ENCODE results near the gene SDK1.

Gene SDK1

DNA sequence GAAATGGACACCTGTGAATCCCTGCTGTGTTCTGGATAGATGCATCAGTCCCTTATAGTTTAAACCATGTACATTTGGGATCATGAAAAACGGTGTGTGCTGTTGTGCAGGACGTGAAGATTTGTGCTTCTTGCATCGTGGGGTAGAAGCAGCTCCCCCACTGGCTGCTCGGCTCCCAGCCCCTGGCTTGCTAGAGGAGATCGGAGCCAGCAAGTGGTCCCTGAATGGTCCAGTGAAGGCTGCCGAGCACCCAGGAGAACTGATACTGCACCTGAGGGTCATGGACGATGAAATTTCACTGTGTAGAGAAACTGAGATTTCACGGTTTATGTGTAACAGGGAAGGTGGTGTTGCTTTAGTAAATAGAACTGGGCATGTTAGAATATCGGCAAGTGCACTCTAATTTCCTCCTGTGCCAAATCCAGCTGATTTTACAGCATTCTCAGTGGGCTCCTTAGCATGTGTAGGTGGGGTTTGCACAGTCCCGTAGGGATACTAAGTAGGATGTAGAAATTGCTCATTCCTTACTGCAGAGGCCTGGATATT, 726.0 kb downstream of the SDK1 start:
- no peak for DNase-seq

DNA sequence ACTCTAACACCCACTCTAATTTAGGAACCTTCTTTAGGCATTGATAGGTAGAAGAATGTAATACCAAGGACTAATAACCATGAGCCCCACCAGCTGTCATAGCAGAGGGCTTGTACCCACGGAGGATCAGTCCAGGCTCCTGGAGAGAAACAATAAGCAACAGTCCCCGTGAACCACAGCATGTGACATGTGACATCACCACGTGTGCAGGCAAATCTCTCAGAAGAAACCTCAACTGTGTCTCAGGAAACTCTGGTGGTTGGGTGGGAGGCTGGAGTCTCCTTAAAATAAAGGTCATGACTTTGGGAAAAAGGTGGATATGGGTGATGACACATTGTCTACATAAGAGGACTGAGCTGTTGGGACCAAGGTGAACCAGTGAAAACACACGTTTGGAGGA, 727.2 kb downstream of the SDK1 start:
- DNase-seq: no peak

DNA sequence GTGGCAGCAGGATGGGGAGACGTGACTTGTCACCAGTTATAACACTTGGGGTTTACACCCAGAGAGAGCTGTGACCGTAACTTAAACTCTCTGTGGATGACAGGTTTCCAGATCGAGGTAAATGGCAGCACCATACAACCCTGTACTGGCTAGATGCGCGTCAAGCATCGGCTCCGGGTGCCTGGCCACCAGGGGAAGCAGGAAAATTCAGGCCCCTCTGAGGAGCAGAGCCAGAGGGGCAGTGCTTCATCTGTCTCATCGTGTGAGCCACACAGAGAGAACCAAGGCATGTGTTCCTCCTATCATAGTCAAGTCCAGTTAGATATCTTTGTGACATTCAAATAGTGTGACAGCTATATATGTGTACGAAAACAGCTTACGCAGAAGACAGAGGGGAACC, 728.9 kb downstream of the SDK1 start:
- no peak for DNase-seq

DNA sequence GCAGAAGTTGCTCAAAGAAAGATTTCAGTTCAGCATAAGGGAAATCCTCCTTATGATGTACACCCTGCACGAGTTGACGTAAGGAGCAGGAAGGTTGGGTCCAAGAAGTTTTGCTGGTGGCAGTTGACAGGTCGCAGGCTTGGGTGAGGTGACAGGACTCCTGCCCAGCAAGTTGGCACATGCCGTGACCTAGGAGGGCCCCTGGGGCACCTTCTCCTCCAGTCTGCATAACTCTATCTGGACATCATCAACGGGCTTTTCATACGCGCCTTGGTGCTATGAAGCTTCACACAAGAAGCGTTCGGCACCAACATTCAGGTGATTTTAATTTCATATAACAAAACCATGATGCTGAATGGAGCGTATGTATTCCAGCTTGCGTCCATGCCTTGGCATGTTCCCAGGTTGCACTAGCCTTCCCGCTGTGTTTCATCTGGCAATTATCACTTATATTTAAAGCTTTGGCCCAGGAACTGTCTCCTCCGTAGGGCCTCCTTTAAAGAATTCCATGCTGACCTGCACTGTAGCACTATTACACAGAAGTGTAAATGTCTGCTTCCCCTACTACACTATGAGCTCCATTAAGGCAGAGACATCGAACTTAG, 729.4 kb downstream of the SDK1 start:
- DNase-seq: no peak

DNA sequence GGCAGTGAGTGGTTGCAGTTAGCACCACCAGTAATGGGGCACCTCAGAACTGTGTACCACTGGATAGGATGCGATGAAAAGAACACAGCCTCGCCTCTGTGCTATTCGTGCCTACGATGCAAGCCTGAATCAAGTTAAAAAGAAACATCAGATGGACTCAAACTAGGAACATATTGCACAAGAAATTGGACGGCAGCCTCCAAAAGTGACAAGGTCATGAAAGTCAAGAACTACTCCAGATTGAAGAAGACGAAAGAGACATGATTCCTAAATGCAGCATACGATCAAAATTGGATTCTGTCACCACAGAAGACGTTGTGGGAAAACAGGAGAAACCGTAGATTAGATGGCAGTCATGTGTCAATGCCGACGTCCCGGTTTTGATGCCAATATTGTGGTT, 732.9 kb downstream of the SDK1 start:
- DNase-seq: no peak

DNA sequence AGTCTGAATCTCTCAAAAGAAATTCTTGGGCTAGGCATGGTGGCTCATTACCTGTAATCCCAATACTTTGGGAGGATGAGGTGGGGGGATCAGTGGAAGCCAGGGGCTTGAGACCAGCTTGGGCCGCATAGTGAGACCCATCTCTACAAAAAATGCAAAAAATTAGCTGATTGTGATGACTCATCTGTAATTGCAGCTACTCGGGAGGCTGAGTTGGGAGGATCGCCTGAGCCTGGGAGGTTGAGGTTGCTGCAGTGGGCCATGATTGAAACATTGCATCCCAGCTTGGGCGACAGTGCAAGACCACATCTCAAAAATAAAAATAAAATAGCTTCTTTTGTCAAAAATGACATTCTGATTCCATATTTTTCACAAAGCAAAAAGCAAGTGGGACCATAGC, 736.3 kb downstream of the SDK1 start:
- no peak for DNase-seq

DNA sequence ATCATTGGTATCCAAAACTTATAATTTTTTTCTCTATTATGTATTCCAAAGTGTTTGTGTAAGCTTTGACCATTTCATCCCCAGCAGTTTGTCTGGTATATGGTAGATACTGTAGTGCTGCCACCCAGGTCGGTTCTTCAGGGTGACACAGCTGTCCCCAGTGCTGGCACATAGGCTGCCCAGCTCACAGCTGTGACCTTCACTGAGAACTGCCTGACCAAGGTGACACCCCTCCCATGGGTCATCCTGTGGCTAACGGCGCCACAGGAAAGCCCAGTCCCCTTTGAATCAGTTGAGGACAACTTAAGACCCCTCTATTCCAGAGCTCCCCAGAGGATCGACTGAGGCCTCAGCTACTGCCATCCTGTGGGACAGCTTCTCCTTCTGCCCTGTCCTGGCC, 736.8 kb downstream of the SDK1 start:
- DNase-seq: no peak

DNA sequence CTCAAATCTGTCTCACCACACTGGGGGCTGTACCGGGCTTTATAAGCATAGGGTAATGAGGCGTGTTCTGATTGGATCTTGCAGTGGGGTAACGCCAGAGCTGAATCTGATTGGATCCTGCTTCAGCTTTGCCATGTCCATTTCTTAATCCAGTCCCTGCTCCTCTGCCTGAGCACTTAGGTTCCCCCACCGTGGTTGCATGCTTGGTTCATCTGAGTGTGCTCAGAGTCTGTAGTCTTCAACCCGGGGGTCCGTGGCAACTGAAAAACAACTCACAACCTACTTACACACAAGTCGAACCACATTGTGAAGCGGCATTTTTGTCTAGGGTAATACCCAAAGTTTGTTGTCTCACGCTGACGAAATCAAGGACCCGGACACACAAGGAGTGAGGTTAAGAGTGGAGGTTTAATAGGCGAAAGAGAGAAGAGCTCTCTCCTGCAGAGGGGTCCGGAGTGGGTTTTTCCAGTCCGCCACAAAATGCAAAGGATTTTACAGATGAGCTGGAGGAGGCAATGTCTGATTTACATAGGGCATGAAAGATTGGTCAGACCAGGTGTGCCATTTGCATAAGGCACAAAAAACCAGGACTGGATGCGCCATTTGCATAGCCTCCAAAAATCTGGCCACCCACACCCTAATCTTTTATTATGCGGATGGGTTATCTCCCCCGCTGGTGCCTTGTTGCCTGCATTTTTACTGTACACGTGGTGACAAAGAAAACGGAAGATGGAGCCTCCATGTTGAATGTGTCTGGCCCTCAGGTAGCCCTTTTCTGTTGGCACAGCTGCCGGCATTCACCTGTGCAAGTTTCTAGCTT, 739.3 kb downstream of the SDK1 start:
- DNase-seq: no peak

DNA sequence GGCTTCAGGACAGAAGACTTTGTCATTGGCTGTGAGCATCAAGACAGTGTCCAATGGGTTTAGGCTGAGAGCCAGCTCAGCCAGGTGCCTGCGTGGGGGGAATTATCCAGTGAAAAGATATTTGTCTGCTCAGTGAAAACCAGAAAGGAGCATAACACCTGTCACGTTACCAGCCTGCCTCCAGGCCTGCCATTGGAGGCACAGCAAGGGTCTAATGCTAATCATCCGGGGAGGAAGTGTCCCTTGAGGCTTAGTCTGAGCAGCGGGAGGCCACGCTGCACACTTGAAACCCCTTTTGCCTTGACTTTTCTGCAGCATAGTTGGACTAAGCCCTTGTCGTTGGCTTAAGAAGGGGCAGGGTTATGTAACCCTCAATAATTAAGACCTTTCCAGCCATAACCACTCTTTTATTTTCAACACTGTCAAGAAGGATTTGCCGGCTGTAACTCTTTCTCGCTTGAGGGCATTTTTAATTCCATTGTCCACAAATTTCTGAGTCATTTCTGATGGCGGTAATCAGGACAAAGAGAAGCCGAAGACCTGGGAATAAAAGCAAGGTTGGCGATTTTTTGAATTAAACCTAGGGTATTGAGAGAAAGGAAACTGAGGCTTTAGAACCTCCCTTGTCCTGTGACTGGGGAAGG, 741.5 kb downstream of the SDK1 start:
- no peak for DNase-seq

DNA sequence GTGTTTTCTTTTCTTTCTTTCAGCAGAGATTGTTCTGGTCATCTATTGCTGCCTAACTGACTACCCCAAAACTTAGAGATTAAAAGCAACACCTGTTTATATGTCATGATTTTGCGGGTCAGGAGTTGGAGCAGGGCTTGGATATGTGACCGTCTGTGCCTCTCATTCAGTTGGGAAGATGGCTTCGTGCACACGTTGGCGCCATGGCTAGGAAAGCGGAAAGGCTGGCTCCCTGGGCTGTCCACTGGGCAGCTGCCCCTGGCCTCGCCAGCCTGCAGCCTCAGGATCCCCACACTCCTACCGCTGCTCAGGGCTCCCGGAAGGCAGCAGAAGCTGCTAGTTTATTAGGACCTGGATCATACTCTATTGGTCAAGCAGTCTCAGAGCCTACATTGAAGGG, 742.9 kb downstream of the SDK1 start:
- no peak for DNase-seq

DNA sequence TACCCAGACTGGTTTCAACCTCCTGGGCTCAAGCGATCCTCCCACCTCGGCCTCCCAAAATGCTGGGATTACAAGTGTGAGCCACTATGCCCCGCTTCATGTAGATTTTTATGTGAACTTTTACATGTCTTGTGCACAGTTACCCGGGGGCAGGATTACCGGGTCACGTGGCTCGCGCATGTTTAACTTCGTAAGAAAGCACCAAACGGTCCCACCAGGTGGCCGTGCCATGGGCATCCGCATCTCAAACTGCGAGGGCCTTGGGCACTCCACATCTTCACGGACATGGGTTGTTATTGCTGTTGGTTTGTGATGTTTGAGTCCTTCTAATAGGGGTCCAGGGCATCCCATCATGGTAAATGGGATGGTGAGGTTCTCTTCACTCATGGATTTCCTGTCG, 744.4 kb downstream of the SDK1 start:
- DNase-seq: no peak

DNA sequence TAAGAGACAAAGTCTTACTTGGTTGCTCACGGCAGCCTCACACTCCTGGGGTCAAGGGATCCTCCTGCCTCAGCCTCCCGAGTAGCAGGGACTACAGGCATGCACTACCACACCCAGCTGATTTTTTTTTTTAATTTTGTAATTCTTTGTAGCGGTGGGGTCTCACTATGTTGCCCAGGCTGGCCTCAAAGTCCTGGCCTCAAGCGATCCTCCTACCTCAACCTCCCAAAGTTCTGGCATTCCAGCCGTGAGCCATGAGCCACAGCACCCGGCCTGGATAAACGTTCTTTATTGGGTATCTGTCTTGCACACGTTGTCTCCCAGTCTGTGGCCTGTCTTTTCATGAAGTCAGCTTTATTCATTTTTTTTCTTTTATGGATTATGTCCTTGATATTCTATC, 744.9 kb downstream of the SDK1 start:
- no peak for DNase-seq

DNA sequence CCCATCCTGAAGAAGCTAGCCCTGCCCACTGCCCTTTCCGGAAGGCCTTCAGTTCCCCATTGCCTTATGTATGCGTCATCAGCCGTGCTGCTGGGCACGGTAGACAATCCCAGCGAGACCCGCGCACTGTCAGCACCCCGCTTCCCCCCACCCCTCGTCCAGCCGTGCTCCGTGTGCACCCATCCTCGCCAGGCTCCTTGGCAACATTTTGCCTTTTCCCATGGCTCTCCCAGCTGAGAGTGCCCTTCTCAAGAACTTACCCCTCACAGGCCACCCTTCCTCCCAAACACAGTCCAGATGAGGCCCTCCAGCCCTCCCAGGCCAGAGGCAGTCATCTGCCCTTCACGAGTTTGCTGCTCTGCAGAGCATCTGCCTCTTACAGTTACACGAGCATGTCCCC, 747.3 kb downstream of the SDK1 start:
- DNase-seq: no peak

DNA sequence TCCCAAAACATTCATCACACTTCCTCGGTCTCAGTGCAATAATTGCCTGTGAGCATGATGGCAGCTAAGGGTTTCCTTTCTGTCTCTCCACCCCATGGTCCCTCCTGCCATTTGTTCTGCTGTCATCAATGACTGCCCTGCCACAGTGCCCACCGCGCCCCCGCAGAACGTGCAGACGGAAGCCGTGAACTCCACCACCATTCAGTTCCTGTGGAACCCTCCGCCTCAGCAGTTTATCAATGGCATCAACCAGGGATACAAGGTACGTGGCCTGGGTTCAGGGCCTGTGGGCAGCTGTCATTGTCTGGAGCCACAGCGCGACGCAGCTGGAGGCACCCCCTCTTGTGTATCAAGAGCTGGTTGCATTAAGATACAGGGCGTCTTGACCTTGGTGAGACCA, 748.1 kb downstream of the SDK1 start:
- no peak for DNase-seq

DNA sequence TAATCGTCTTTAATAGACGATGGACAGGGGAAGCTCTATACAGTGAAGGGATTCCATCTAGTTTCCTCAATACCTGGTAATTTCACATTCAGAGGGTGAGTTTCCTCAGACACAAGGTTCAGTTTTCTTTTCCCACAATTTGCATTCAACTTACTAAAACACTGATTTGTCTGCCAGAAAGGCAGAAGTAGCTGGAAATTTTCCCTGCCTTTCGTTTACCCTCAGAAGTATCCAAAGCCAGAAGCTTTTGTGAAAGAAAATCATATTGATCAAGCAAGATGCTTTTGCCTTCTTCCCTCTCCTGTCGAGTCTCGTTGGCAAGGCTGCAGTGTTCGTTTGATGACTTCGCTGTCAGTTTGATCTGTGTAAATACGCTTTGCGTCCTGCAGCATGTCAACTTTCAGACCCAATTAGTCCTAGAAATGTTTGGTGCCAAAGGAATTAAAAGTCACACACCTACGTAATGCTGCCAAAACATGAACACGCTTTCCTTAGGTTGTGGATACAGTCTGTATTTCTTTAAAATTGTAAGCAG, 749.1 kb downstream of the SDK1 start:
- DNase-seq: no peak

DNA sequence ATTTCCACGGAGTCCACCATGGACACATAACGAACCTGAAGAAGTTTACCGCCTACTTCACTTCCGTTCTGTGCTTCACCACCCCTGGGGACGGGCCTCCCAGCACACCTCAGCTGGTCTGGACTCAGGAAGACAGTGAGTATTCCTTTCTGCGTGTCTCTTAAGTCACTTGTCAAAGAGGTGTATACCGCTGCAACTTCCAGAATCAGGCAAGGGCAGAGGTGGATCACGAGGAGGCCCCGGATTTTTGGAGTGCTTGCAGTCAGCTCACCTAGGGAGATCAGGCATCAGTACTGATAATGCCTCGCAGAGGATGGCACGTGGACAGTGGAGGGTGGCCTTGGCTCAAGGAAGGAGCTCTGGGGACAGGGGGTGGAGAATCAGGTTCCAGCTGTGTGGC, 750.6 kb downstream of the SDK1 start:
- DNase-seq: no peak

DNA sequence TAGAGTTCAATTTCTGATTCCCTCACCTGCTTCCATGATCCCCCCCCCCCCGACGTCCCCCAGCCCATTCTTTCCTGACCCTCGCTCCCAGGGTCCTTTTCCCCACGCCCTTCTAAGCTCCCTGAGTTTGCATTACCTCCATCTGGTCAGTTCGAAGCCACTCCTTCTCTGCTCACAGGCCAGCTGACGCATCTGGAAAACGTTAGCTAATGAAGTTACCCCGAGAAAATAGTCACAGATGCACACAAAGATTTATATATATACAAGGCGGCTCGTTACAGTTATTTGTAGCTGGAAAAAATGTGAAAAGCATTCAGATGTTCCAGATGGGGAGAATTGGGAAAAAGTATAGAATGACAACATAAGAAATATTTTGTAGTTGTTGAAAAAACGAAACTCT, 751.1 kb downstream of the SDK1 start:
- no peak for DNase-seq

DNA sequence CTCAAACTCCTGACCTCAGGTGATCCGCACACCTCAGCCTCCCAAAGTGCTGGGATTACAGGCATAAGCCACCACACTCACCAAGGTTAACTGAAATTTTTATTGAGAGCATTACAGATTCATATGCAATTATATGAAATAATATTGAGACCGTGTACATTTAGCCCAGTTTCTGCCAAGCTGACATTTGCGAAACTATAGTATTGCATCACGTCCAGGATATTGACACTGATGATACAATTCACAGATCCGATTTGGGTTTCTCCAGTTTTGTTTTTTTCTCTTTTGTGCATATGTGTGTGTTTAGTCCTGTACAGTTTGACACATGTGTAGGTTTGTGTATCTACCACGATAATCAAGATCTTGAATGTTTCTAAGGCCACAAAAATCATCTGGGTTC, 753.1 kb downstream of the SDK1 start:
- no peak for DNase-seq

DNA sequence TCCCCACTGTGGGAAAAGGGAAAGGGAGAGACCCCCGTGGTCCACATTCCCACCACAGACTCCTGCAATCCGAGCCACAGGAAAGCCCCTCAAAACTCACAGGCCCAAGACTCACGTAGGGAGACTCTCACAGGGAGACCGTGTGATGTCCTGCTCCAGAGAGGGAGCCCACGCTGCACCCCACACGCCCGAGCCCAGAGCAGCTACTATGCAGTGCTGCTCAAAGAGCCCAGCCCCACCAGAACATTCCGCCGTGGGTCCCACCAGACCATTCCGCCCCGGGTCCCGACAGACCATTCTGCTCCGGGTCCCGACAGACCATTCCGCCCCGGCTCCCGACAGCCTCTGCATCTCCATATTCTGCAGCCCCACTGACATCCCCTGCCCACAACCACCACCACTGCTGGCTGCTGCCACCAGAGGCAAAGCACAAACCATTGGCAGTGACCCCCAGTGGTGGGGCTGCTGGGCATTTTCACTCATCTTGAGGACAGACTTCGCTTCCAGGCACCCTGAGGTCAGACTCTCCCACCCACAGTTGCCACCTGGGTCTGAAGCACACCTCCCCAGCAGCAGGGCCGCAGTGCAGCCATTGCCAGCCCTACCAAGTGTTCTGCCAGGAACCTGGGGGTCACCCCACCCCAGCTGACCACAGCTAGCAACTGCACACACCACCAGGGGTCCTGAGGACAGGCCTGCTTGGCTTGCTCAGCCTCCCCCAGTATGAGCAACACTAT, 755.7 kb downstream of the SDK1 start:
- DNase-seq: no peak

DNA sequence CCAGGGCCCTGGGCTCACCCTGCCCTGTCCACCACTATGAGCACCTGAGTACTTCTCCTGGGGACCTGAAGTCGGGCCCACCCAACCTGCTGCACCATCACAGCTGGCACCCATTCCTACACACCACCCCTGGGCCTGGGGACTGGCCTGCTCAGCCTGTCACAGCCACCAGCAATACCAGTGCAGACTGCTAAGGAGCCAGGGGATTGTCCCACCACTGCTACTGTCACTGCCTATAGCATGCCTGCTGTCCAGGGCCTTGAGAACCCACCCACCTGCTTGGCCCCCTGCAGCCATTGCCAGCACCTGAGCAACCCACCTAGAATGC, 756.2 kb downstream of the SDK1 start:
- DNase-seq: no peak

DNA sequence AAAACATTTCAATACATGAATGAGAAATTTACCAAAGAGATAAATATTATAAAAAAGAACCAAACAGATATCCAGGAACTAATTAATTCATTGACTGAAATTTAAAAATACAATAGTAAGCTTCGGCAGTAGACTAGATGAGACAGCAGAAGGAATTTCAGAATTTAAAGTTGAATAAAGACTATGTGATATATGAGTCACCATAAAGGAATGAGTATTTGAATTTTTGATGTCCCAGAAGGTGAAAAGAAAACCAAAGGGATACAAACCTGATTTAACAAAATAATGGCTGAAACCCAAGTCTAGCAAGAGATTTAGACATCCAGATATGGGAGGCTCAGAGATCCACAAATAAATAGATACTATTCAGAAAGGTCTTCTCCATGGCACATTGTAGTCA, 757.1 kb downstream of the SDK1 start:
- DNase-seq: no peak

DNA sequence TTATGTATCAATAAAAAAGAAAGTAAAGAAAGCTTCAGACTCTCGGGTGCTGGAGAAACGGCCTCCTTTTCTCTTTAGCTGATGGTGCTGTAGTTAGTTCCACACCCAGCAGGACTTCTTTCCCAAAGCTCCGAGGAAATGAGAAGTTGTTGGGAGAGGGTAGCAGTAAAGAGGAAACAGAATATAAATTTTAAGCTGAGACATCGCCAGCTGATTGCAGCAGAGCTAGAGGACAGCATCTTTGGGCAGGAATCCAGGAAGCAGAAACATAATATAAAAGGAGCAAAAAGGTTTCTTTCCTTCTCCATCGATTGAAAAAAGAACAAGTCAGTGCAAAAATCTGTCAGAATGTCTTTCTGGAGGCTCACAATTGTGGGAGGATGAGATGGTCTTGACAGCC, 764.1 kb downstream of the SDK1 start:
- DNase-seq: no peak

DNA sequence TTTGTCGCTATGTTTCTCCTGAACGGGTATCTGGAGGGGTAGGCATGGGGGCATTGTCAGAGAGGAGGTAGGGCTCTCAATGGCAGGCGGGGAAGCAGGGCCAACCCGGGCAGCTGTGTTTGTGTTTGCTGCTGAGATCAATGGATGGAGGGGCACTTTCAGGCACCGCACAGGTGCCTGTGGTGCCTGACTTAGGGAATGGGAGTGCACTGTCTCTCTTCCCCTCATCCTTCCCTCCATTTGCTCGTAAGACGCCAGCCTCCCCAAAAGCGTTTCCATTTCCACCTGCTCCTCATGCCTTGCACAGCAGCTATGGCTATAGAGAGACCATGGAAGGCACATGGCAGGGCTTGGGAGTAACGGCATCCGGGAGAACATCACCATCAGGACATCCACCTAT, 765.2 kb downstream of the SDK1 start:
- DNase-seq: no peak

Measured in SW 1271 (cell line).